HFFc6 (cell line): ENCODE data around the gene PKN1. TPM values are rescaled to one million over a fixed set of nuclear protein-coding genes. Genes with fewer than 3 reads are reported as not detected.
A peak's percentile ranks its signal among the peaks of the same experiment; 100 is the strongest.
"Not testable (repeated sequence)": the region's sequence is repeated elsewhere in the genome, so short reads cannot be mapped to it uniquely, and the experiment has no call there.

ENCODE experiments used
- DNase-seq: peaks from one replicate; pipeline ENCODE4 v3.0.0-alpha.2; 2018
- H3K27ac Mint-ChIP-seq: 2 replicates; pipeline ENCODE4 v1.8.0; 2020; ENCODE audit warnings: mild to moderate bottlenecking, mixed read lengths
- H3K27me3 Mint-ChIP-seq: 2 replicates; pipeline ENCODE4 v1.8.0; 2021; ENCODE audit warnings: mild to moderate bottlenecking, moderate library complexity, mixed read lengths; ENCODE audit not compliant: insufficient read depth
- H3K36me3 Mint-ChIP-seq: 2 replicates; pipeline ENCODE4 v1.8.0; 2021; ENCODE audit warnings: low read depth, mixed read lengths
- H3K4me1 Mint-ChIP-seq: 2 replicates; pipeline ENCODE4 v1.8.0; 2020; ENCODE audit warnings: low read depth, mixed read lengths
- H3K4me3 Mint-ChIP-seq: 2 replicates; pipeline ENCODE4 v1.8.0; 2020; ENCODE audit warnings: mild to moderate bottlenecking, moderate library complexity, mixed read lengths
- H3K9me3 Mint-ChIP-seq: 2 replicates; pipeline ENCODE4 v1.8.0; 2020; ENCODE audit warnings: mild to moderate bottlenecking, mixed read lengths
- CTCF ChIP-seq: fragments of 200-600 bp; sonication (generic); IDR thresholded peaks from 2 replicates; pipeline ENCODE4 v1.5.0; 2021; ENCODE audit warnings: antibody characterized with exemption, mild to moderate bottlenecking
- total RNA-seq, 6 experiments: library from RNA; stranded (reverse); fragmentation: NEBNext Ultra II Directional; extraction: Animal tissue kit (Norgen Biotek cat#: 25700); gene quantifications; 2 replicates in 1 of 6; 3 replicates in 5 of 6; pipeline ENCODE4 v1.2.3, GENCODE V29; 2021

PKN1 gene
- total RNA-seq, 6 experiments from 2014 or later, result 132 to 173 (median 149) TPM

- no peak for TF ChIP-seq CTCF
- no peak overlapping the region for H3K27ac Mint-ChIP-seq
- peaks cover 2% of the 10 kb centered on the region; the same call in 1 of the 2 replicates for H3K27me3 Mint-ChIP-seq
- DNase-seq, result no peak
- peaks cover 39% of the 10 kb centered on the region for H3K36me3 Mint-ChIP-seq
- peaks cover 15% of the 10 kb centered on the region for H3K4me1 Mint-ChIP-seq
- no peaks in the 10 kb centered on the region for H3K9me3 Mint-ChIP-seq
- H3K4me3 Mint-ChIP-seq, result no peak overlapping the region
These were observed 10.6 kb downstream of the PKN1 start for GRCh38 chr19:14443632-14444216.

GRCh38 chr19:14446336-14447036, 13.4 kb downstream of the PKN1 start:
- Mint-ChIP-seq H3K27ac (no peak overlapping the region), H3K27me3 (no peaks in the 10 kb centered on the region), H3K4me3 (no peak overlapping the region), H3K36me3 (peaks cover 53% of the 10 kb centered on the region), H3K4me1 (peaks cover 6% of the 10 kb centered on the region), H3K9me3 (no peaks in the 10 kb centered on the region)
- TF ChIP-seq CTCF, result no peak
- DNase-seq, result no peak

DNA sequence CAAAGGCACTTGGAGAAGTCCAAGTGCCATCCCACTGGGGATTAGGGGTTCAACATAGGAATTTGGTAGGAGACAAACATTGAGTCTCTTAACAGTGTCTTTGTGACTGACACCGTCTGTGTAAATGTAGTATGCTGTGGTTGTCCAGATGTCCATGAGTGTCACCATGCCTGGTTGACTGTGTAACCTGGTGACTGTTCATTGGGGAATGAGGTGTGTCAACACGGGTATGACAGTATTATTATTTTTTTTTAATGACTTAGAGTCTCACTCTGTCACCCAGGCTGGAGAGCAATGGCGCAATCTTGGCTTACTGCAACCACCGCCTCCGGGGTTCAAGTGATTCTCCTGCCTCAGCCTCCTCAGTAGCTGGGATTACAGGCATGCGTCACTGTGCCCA, 16.2 kb downstream of the PKN1 start:
- Mint-ChIP-seq H3K9me3 (no peaks in the 10 kb centered on the region), H3K27ac (peak overlapping the region; percentile 22; the same call in 1 of the 2 replicates), H3K4me1 (peaks cover 6% of the 10 kb centered on the region), H3K4me3 (no peak overlapping the region), H3K36me3 (peaks cover 40% of the 10 kb centered on the region), H3K27me3 (no peaks in the 10 kb centered on the region)
- no peak for TF ChIP-seq CTCF
- peak; percentile 48 for DNase-seq

DNA sequence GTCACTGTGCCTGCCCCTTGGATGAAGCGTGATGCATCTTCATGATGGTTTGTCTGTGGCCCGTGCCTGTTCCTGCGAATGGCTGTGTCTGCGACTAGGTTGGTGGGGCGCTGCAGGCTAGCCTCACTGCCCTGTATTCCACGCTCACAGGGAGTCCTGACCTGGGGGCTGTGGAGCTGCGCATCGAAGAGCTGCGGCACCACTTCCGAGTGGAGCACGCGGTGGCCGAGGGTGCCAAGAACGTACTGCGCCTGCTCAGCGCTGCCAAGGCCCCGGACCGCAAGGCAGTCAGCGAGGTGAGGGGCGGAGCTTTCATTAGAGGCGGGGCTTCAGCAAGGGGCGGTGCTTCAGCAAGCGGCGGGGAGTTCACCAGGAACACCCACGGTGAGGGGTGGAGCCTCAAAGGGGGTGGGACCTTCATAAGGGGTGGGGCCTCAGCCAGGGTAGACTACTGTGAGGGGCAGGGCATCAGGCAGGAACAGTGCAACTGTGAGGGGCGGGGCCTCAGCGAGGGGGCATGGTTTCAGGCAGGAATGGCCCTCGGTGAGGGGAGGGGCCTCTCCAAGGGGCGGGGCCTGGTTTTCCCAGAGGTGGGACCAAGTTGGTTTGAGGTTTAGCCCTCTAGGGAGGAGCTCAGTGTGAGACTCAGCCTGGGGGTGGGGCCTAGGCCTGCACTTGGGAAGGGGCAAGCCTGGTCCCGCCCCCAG, 17.2 kb downstream of the PKN1 start:
- peak; percentile 17 for DNase-seq
- peaks cover 35% of the 10 kb centered on the region for H3K36me3 Mint-ChIP-seq
- peaks cover 6% of the 10 kb centered on the region for H3K4me1 Mint-ChIP-seq
- no peak overlapping the region for H3K27ac Mint-ChIP-seq
- no peak overlapping the region for H3K4me3 Mint-ChIP-seq
- H3K27me3 Mint-ChIP-seq, result no peaks in the 10 kb centered on the region
- no peaks in the 10 kb centered on the region for H3K9me3 Mint-ChIP-seq
- no peak for TF ChIP-seq CTCF

DNA sequence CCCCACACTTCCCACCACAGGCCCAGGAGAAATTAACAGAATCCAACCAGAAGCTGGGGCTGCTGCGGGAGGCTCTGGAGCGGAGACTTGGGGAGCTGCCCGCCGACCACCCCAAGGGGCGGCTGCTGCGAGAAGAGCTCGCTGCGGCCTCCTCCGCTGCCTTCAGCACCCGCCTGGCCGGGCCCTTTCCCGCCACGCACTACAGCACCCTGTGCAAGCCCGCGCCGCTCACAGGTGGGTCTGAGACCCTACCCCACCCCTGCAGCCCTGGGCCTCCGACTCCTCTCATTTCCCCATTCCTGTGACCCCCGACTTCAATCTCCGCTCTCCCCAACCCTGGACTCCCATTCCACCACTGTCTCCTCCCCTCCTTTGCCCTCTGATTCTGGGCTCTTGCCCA, 17.8 kb downstream of the PKN1 start:
- TF ChIP-seq CTCF, result no peak
- Mint-ChIP-seq H3K27me3 (no peaks in the 10 kb centered on the region), H3K36me3 (peaks cover 35% of the 10 kb centered on the region), H3K4me3 (no peak overlapping the region), H3K9me3 (no peaks in the 10 kb centered on the region), H3K4me1 (peaks cover 8% of the 10 kb centered on the region), H3K27ac (no peak overlapping the region)
- DNase-seq, result no peak

DNA sequence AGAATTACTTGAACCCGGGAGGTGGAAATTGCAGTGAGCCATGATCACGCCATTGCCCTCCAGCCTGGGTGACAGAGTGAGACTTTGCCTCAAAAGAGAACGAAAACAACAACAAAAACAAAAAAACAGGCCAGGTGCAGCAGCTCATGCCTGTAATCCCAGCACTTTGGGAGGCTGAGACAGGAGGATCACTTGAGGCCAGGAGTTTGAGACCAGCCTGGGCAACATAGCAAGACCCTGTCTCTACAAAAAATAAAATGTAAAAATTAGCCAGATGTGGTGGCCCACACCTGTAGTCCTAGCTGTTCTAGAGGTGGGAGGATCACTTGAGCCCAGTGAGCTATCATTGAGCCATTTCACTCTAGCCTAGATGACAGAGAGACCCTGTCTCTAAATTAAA, 19.2 kb downstream of the PKN1 start:
- not testable (repeated sequence) for H3K27me3 Mint-ChIP-seq, H3K9me3 Mint-ChIP-seq, DNase-seq, H3K27ac Mint-ChIP-seq, H3K4me3 Mint-ChIP-seq
- Mint-ChIP-seq H3K4me1 (peaks cover 12% of the 10 kb centered on the region), H3K36me3 (peaks cover 23% of the 10 kb centered on the region)
